Stomach (tissue), 4 donors: Measurements from ENCODE around the gene GLB1L2.

Source experiments
- POLR2AphosphoS5 ChIP-seq, 3 donors: sonication (generic); formaldehyde crosslinking; IDR thresholded peaks; one replicate each; pipeline ENCODE4 v1.6.1; 2016; ENCODE audit warnings: antibody characterized with exemption in 3 of 3
- TF ChIP-seq, protein P1 (sequence below), 7 experiments: fragments of 450-650 bp in 4 of 7; fragments of 200-600 bp in 3 of 7; sonication (generic) in 3 of 7; IDR thresholded peaks; one replicate each; pipeline ENCODE4 v1.5.1; 2016 to 2019; ENCODE audit warnings: antibody characterized with exemption in 7 of 7, control low read depth in 2 of 7, mild to moderate bottlenecking in 1 of 7

- TF ChIP-seq, protein P1, sequence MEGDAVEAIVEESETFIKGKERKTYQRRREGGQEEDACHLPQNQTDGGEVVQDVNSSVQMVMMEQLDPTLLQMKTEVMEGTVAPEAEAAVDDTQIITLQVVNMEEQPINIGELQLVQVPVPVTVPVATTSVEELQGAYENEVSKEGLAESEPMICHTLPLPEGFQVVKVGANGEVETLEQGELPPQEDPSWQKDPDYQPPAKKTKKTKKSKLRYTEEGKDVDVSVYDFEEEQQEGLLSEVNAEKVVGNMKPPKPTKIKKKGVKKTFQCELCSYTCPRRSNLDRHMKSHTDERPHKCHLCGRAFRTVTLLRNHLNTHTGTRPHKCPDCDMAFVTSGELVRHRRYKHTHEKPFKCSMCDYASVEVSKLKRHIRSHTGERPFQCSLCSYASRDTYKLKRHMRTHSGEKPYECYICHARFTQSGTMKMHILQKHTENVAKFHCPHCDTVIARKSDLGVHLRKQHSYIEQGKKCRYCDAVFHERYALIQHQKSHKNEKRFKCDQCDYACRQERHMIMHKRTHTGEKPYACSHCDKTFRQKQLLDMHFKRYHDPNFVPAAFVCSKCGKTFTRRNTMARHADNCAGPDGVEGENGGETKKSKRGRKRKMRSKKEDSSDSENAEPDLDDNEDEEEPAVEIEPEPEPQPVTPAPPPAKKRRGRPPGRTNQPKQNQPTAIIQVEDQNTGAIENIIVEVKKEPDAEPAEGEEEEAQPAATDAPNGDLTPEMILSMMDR (IDR thresholded peaks at IDR 0.05), result no peak
- TF ChIP-seq POLR2AphosphoS5 (IDR thresholded peaks at IDR 0.05), result no peak
Observed at GRCh38 chr11:134290646-134291045, 41.1 kb upstream of the GLB1L2 start.
